ENCODE measurements around the gene TMX4. TPM values are rescaled to one million over a fixed set of nuclear protein-coding genes. Genes with fewer than 3 reads are reported as not detected.

The TMX4 gene
- total RNA-seq, 4 donors from 2014 or later: 44.7 to 71.7 (median 56.3) TPM

DNA sequence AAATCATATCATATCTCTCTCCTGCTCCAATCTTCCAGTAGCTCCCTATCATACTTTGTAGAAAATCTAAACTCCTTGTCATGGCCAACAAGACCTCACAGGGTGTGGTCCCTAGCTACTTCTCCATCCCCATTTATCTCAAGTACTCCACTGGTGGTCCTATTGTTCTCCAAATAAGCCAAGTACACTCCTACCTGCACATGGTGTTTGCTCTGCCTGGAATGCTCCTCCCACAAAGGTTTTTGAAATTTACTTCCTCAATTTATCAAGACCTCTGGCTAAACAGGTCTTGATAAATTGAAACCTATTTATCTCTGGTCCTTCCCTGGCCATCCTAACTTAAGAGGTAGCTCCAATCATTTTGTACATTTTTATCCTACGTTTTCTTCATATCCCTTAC lies 12.1 kb downstream of the TMX4 start:
- DNase-seq (ENCODE audit: low spot score in 2 of 2): no peak
- no peak overlapping the region for H3K4me3 ChIP-seq
- TF ChIP-seq EP300 (IDR thresholded peaks at IDR 0.05) (no peak), POLR2A (IDR thresholded peaks at IDR 0.05) (no peak)
- TF ChIP-seq, protein P1, sequence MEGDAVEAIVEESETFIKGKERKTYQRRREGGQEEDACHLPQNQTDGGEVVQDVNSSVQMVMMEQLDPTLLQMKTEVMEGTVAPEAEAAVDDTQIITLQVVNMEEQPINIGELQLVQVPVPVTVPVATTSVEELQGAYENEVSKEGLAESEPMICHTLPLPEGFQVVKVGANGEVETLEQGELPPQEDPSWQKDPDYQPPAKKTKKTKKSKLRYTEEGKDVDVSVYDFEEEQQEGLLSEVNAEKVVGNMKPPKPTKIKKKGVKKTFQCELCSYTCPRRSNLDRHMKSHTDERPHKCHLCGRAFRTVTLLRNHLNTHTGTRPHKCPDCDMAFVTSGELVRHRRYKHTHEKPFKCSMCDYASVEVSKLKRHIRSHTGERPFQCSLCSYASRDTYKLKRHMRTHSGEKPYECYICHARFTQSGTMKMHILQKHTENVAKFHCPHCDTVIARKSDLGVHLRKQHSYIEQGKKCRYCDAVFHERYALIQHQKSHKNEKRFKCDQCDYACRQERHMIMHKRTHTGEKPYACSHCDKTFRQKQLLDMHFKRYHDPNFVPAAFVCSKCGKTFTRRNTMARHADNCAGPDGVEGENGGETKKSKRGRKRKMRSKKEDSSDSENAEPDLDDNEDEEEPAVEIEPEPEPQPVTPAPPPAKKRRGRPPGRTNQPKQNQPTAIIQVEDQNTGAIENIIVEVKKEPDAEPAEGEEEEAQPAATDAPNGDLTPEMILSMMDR (IDR thresholded peaks at IDR 0.05): no peak
- H3K36me3 ChIP-seq: peaks cover 0 to 29% (median 0%) of the 10 kb centered on the region in 3 donors
- 94 to 95% methylated on average over 1 of the region's 1 CpG for WGBS, 2 donors
- H3K27ac ChIP-seq: no peak overlapping the region
- H3K4me1 ChIP-seq: peaks cover 0 to 14% (median 6%) of the 10 kb centered on the region in 4 donors
- H3K9me3 ChIP-seq: no peaks in the 10 kb centered on the region
- H3K27me3 ChIP-seq: no peaks in the 10 kb centered on the region

DNA sequence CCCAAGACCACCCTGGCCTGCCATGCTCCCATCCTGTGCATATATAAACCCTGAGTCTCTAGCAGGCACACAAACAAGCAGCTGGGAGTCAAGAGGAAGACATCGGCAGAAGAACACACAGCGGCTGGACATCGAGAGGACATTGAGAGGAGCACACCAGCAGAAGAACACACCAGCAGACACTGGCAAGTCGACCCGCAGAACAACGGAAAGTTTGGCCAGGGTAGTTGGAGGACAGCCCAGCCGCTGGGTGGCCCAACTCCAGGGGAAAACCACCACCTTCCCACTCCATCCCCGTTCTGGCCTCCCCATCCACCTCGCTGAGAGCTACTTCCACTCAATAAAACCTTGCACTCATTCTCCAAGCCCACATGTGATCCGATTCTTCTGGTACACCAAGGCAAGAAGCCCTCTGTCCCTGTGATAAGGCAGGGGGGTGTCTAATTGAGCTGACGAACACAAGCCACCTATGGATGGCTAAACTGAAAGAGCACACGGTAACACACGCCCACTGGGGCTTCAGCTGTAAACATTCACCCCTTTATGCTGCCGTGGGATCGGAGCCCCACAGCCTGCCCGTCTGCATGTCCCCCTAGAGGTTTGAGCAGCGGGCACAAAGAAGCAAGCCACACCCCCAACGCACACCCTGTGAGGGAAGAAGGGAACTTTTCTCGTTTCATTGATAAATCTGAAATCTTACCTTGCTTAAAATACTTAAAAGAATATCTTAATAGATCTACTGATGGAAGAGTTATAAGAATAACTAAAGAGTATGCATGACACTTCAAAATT lies 13.8 kb downstream of the TMX4 start:
- no peak for DNase-seq (ENCODE audit: low spot score in 2 of 2)
- peaks cover 0 to 37% (median 0%) of the 10 kb centered on the region in 3 donors for H3K36me3 ChIP-seq
- H3K4me3 ChIP-seq: no peak overlapping the region
- WGBS, 2 donors: 92 to 94% methylated on average over 17 to 19 of the region's 19 CpGs
- TF ChIP-seq POLR2A (IDR thresholded peaks at IDR 0.05): no peak
- TF ChIP-seq, protein P1 (IDR thresholded peaks at IDR 0.05): no peak
- TF ChIP-seq EP300 (IDR thresholded peaks at IDR 0.05): no peak
- H3K9me3 ChIP-seq: no peaks in the 10 kb centered on the region
- no peaks in the 10 kb centered on the region for H3K4me1 ChIP-seq
- H3K27me3 ChIP-seq: no peaks in the 10 kb centered on the region
- H3K27ac ChIP-seq: no peak overlapping the region

DNA sequence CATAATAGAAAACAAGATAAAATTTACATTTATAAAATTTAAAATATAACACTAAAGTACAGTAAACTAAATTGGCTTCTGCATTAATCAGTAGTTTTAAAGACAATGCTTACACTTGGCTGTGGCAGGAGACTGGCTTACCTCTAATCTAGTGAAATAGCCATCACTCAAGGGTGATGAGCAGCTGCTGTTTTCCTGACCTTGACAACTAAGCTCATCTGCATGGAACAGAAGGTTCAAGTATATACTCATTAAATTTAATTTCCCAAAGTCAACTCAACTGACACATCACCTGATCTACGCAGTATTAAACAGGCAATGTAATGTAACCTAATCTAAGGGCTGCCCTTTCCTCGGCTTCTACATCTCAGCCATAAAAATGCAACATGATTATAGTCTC lies 14.5 kb downstream of the TMX4 start:
- WGBS, 2 donors: 77 to 95% methylated on average over 2 of the region's 2 CpGs
- no peak overlapping the region for H3K4me3 ChIP-seq

DNA sequence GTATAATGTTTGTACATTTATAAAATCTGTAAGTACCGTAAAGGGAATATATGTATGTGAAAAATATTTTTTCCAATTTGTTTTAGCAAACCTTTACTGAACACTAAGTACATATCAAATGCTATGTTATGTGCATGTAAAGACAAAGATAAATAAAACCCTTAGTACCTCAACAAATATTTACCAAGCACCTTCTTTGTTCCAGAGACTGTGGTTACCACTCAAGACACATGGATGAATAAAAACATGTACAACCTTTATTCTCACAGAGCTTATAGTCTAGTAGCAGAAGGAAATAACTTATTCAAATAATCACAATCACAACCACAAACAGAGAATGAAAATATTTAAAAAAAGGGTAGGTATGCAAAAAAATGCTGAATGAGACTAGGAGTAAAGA lies 17.5 kb downstream of the TMX4 start:
- H3K9me3 ChIP-seq: no peaks in the 10 kb centered on the region
- H3K4me1 ChIP-seq: no peaks in the 10 kb centered on the region
- no peaks in the 10 kb centered on the region for H3K27me3 ChIP-seq
- 97 to 98% methylated on average over 1 of the region's 1 CpG for WGBS, 2 donors
- no peak for DNase-seq (ENCODE audit: low spot score in 2 of 2)
- no peak overlapping the region for H3K4me3 ChIP-seq
- H3K36me3 ChIP-seq: peaks cover 0 to 58% (median 7%) of the 10 kb centered on the region in 3 donors
- H3K27ac ChIP-seq: no peak overlapping the region
- TF ChIP-seq, protein P1 (IDR thresholded peaks at IDR 0.05): no peak
- TF ChIP-seq EP300 (IDR thresholded peaks at IDR 0.05): no peak
- no peak for TF ChIP-seq POLR2A (IDR thresholded peaks at IDR 0.05)

More for the DNA sequence above, 14.5 kb downstream of the TMX4 start:
- Histone ChIP-seq H3K27ac (no peak overlapping the region), H3K4me1 (no peaks in the 10 kb centered on the region), H3K27me3 (no peaks in the 10 kb centered on the region), H3K36me3 (peaks cover 0 to 43% (median 0%) of the 10 kb centered on the region in 3 donors), H3K9me3 (no peaks in the 10 kb centered on the region)
- TF ChIP-seq POLR2A (IDR thresholded peaks at IDR 0.05) (no peak), EP300 (IDR thresholded peaks at IDR 0.05) (no peak)
- TF ChIP-seq, protein P1 (IDR thresholded peaks at IDR 0.05): no peak
- DNase-seq (ENCODE audit: low spot score in 2 of 2): no peak

DNA sequence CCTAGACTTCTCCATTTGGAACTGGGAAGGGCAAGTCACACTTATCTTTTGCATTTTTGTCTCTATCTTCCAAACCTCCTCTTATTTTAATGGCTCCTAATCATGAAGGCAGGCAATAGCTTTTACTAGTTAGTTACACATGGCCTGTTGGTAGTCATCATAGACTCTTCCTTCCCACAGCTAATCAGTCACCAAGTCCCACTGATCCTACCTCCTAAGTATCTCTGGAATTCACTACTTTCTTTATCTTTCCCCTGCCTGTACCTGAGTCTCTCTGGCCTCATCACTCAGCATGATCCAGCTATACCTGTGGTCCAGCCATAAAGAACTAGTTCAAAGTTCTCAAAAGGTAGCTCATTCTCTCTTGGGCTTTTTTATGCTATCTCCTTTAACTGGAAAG lies 18.8 kb downstream of the TMX4 start:
- no peaks in the 10 kb centered on the region for H3K4me1 ChIP-seq

More for the DNA sequence above, 18.8 kb downstream of the TMX4 start:
- DNase-seq (ENCODE audit: low spot score in 2 of 2): no peak
- Histone ChIP-seq H3K4me3 (no peak overlapping the region), H3K36me3 (peaks cover 0 to 63% (median 7%) of the 10 kb centered on the region in 3 donors), H3K9me3 (no peaks in the 10 kb centered on the region), H3K27me3 (no peaks in the 10 kb centered on the region), H3K27ac (no peak overlapping the region)
- no peak for TF ChIP-seq EP300 (IDR thresholded peaks at IDR 0.05)
- TF ChIP-seq, protein P1 (IDR thresholded peaks at IDR 0.05): no peak
- TF ChIP-seq POLR2A (IDR thresholded peaks at IDR 0.05): no peak

Measured in tibial nerve (tissue), 4 donors.